ENCODE data around the gene CHTOP.
"Not testable (repeated sequence)": the region's sequence is repeated elsewhere in the genome, so short reads cannot be mapped to it uniquely, and the experiment has no call there.

CHTOP gene

GRCh38 chr1:153663211-153663610 lies 29.3 kb downstream of the CHTOP start:
- 0 out of 2 replicates have a peak, but pooled peaks cover 7% of the 10 kb centered on the region for H3K79me2 ChIP-seq (ENCODE audit: insufficient read depth, low read length)
- H3F3A ChIP-seq (ENCODE audit: insufficient read depth, low read length), result peaks cover 3% of the 10 kb centered on the region; the same call in 1 of the 2 replicates
- H3K27me3 ChIP-seq (ENCODE audit: insufficient read depth, low read length), result no peaks in the 10 kb centered on the region
- peaks cover 77% of the 10 kb centered on the region for H3K36me3 ChIP-seq (ENCODE audit: insufficient read depth, low read length)
- H3K27ac ChIP-seq (ENCODE audit: low read depth, low read length, poor library complexity, severe bottlenecking), result no peak overlapping the region
- H3K9me3 ChIP-seq (ENCODE audit: low read length), result no peaks in the 10 kb centered on the region
- H4K20me1 ChIP-seq (ENCODE audit: insufficient read depth, low read length), result no peaks in the 10 kb centered on the region
- no peak overlapping the region for H2AFZ ChIP-seq (ENCODE audit: low read length)
- H3K4me3 ChIP-seq (ENCODE audit: low read depth, low read length, poor library complexity, severe bottlenecking), result no peak overlapping the region
- H3K9me2 ChIP-seq (ENCODE audit: low read depth, low read length), result no peaks in the 10 kb centered on the region
- TF ChIP-seq EZH2 (IDR thresholded peaks at IDR 0.05; ENCODE audit: borderline replicate concordance, low read length) (no peak), CTCF (IDR thresholded peaks at IDR 0.05; ENCODE audit: low read length) (no peak)
- H3K4me2 ChIP-seq (ENCODE audit: low read length), result no peak overlapping the region
- peaks cover 13% of the 10 kb centered on the region for H3K4me1 ChIP-seq (ENCODE audit: insufficient read depth, low read length, severe bottlenecking)
- H3K9ac ChIP-seq (ENCODE audit: low read length), result no peak overlapping the region

- peaks cover 82% of the 10 kb centered on the region for H3K36me3 ChIP-seq (ENCODE audit: insufficient read depth, low read length)
- H3K27me3 ChIP-seq (ENCODE audit: insufficient read depth, low read length), result no peaks in the 10 kb centered on the region
- peaks cover 3% of the 10 kb centered on the region; the same call in 1 of the 2 replicates for H3F3A ChIP-seq (ENCODE audit: insufficient read depth, low read length)
- H3K9ac ChIP-seq (ENCODE audit: low read length), result no peak overlapping the region
- peaks cover 18% of the 10 kb centered on the region for H3K79me2 ChIP-seq (ENCODE audit: insufficient read depth, low read length)
- no peak overlapping the region for H3K4me3 ChIP-seq (ENCODE audit: low read depth, low read length, poor library complexity, severe bottlenecking)
- TF ChIP-seq EZH2 (IDR thresholded peaks at IDR 0.05; ENCODE audit: borderline replicate concordance, low read length), result no peak
- no peak for TF ChIP-seq CTCF (IDR thresholded peaks at IDR 0.05; ENCODE audit: low read length)
- H3K27ac ChIP-seq (ENCODE audit: low read depth, low read length, poor library complexity, severe bottlenecking), result no peak overlapping the region
- H3K4me1 ChIP-seq (ENCODE audit: insufficient read depth, low read length, severe bottlenecking), result peaks cover 17% of the 10 kb centered on the region
- H4K20me1 ChIP-seq (ENCODE audit: insufficient read depth, low read length), result no peaks in the 10 kb centered on the region
- H3K9me2 ChIP-seq (ENCODE audit: low read depth, low read length), result no peaks in the 10 kb centered on the region
- no peaks in the 10 kb centered on the region for H3K9me3 ChIP-seq (ENCODE audit: low read length)
- no peak overlapping the region for H3K4me2 ChIP-seq (ENCODE audit: low read length)
- no peak overlapping the region for H2AFZ ChIP-seq (ENCODE audit: low read length)
Measured at GRCh38 chr1:153667439-153667838, 33.6 kb downstream of the CHTOP start.

- not testable (repeated sequence) for H3K27ac ChIP-seq (ENCODE audit: low read depth, low read length, poor library complexity, severe bottlenecking); H4K20me1 ChIP-seq (ENCODE audit: insufficient read depth, low read length); H3K9me2 ChIP-seq (ENCODE audit: low read depth, low read length); H3F3A ChIP-seq (ENCODE audit: insufficient read depth, low read length); H3K27me3 ChIP-seq (ENCODE audit: insufficient read depth, low read length); H3K9ac ChIP-seq (ENCODE audit: low read length); H2AFZ ChIP-seq (ENCODE audit: low read length); H3K4me3 ChIP-seq (ENCODE audit: low read depth, low read length, poor library complexity, severe bottlenecking); H3K4me2 ChIP-seq (ENCODE audit: low read length); H3K9me3 ChIP-seq (ENCODE audit: low read length)
- Histone ChIP-seq H3K4me1 (ENCODE audit: insufficient read depth, low read length, severe bottlenecking) (peaks cover 17% of the 10 kb centered on the region), H3K79me2 (ENCODE audit: insufficient read depth, low read length) (peaks cover 18% of the 10 kb centered on the region), H3K36me3 (ENCODE audit: insufficient read depth, low read length) (peaks cover 69% of the 10 kb centered on the region)
Measured at GRCh38 chr1:153668672-153669071, 34.8 kb downstream of the CHTOP start.

GRCh38 chr1:153669606-153670005 lies 35.7 kb downstream of the CHTOP start:
- peak overlapping the region; percentile 96 for H3K4me3 ChIP-seq (ENCODE audit: low read depth, low read length, poor library complexity, severe bottlenecking)
- H3K27me3 ChIP-seq (ENCODE audit: insufficient read depth, low read length), result no peaks in the 10 kb centered on the region
- no peaks in the 10 kb centered on the region for H4K20me1 ChIP-seq (ENCODE audit: insufficient read depth, low read length)
- H3K9ac ChIP-seq (ENCODE audit: low read length), result peak overlapping the region; percentile 96
- 0 out of 2 replicates have a peak, but pooled peaks cover 3% of the 10 kb centered on the region for H3F3A ChIP-seq (ENCODE audit: insufficient read depth, low read length)
- peaks cover 18% of the 10 kb centered on the region for H3K79me2 ChIP-seq (ENCODE audit: insufficient read depth, low read length)
- H3K36me3 ChIP-seq (ENCODE audit: insufficient read depth, low read length), result peaks cover 60% of the 10 kb centered on the region
- no peaks in the 10 kb centered on the region for H3K9me3 ChIP-seq (ENCODE audit: low read length)
- H2AFZ ChIP-seq (ENCODE audit: low read length), result no peak overlapping the region
- TF ChIP-seq EZH2 (IDR thresholded peaks at IDR 0.05; ENCODE audit: borderline replicate concordance, low read length), result no peak
- TF ChIP-seq CTCF (IDR thresholded peaks at IDR 0.05; ENCODE audit: low read length), result no peak
- no peak overlapping the region for H3K27ac ChIP-seq (ENCODE audit: low read depth, low read length, poor library complexity, severe bottlenecking)
- no peaks in the 10 kb centered on the region for H3K9me2 ChIP-seq (ENCODE audit: low read depth, low read length)
- peaks cover 17% of the 10 kb centered on the region for H3K4me1 ChIP-seq (ENCODE audit: insufficient read depth, low read length, severe bottlenecking)
- peak overlapping the region; percentile 91 for H3K4me2 ChIP-seq (ENCODE audit: low read length)
